BJ (cell line): ENCODE results near the gene SWT1. TPM values are rescaled to one million over a fixed set of nuclear protein-coding genes. Genes with fewer than 3 reads are reported as not detected.
"Not testable (repeated sequence)": the region's sequence is repeated elsewhere in the genome, so short reads cannot be mapped to it uniquely, and the experiment has no call there.

Experiments used
- CTCF ChIA-PET: fragments of 350-600 bp; formaldehyde crosslinking; extraction: SDS; loops from one replicate; lab custom pipeline; 2021; ENCODE audit warnings: antibody characterized with exemption, inconsistent platforms; lab: Yijun Ruan, JAX
- POLR2A ChIA-PET: fragments of 300-600 bp; sonication (Branson Sonifier 250); formaldehyde crosslinking; extraction: SDS; loops from one replicate; lab custom pipeline; 2021; ENCODE audit warnings: antibody characterized with exemption; lab: Charles Lee
- DNase-seq: peaks from one replicate; pipeline ENCODE4 v3.0.0-alpha.2; 2011; ENCODE audit warnings: low read depth
- H3K27me3 ChIP-seq: 2 replicates; pipeline ENCODE4 v1.6.0; 2011; ENCODE audit warnings: low read length; ENCODE audit not compliant: control insufficient read depth, insufficient read depth
- H3K36me3 ChIP-seq: 2 replicates; pipeline ENCODE4 v1.5.1; 2011; ENCODE audit warnings: low read length; ENCODE audit not compliant: control insufficient read depth, insufficient read depth
- H3K4me3 ChIP-seq: 2 replicates; pipeline ENCODE4 v1.5.1; 2011; ENCODE audit warnings: low read depth, mild to moderate bottlenecking, control low read depth, low read length
- CTCF ChIP-seq: IDR thresholded peaks from 2 replicates; pipeline ENCODE4 v1.5.1; 2011; ENCODE audit warnings: low read depth, mild to moderate bottlenecking, control low read depth, inconsistent platforms, low read length, moderate library complexity; ENCODE audit not compliant: insufficient read depth
- polyA plus RNA-seq: library from polyadenylated mRNA; depleted of rRNA; stranded (reverse); fragments of >200 nt; gene quantifications from 2 replicates; pipeline ENCODE4 v1.2.3, GENCODE V29; 2011

SWT1 gene
- polyA plus RNA-seq, 1 experiment = 0.78 TPM

GRCh38 chr1:185257116-185257949 lies 100.4 kb downstream of the SWT1 start:
- POLR2A ChIA-PET, H3K27me3 ChIP-seq, CTCF ChIA-PET, DNase-seq, H3K36me3 ChIP-seq, H3K4me3 ChIP-seq: not testable (repeated sequence)

- CTCF ChIA-PET = no interaction called here
- POLR2A ChIA-PET = no interaction called here
- no peaks in the 10 kb centered on the region for H3K27me3 ChIP-seq
- no peak overlapping the region for H3K4me3 ChIP-seq
- H3K36me3 ChIP-seq = no peaks in the 10 kb centered on the region
- no peak for DNase-seq
- no peak for TF ChIP-seq CTCF
Measured at GRCh38 chr1:185257950-185258208, 100.9 kb downstream of the SWT1 start.

GRCh38 chr1:185258676-185259075 lies 101.7 kb downstream of the SWT1 start:
- Histone ChIP-seq H3K36me3 (no peaks in the 10 kb centered on the region), H3K27me3 (no peaks in the 10 kb centered on the region), H3K4me3 (no peak overlapping the region)
- CTCF ChIA-PET = no interaction called here
- no peak for TF ChIP-seq CTCF
- POLR2A ChIA-PET = interaction anchor here (0.5 kb wide), 1 partner anchor 25 kb away, joined by 3 read pairs; no protein-coding TSS in a partner anchor
- DNase-seq = no peak

- Histone ChIP-seq H3K27me3 (no peaks in the 10 kb centered on the region), H3K36me3 (no peaks in the 10 kb centered on the region), H3K4me3 (no peak overlapping the region)
- no peak for DNase-seq
- CTCF ChIA-PET = no interaction called here
- no peak for TF ChIP-seq CTCF
- POLR2A ChIA-PET = no interaction called here
Measured at GRCh38 chr1:185260611-185261010, 103.6 kb downstream of the SWT1 start.

GRCh38 chr1:185262151-185262550 lies 105.2 kb downstream of the SWT1 start:
- CTCF ChIA-PET = interaction anchor here (0.6 to 1.1 kb wide), 2 partner anchors 13 to 189 kb away, joined by 3 to 5 read pairs; no protein-coding TSS in a partner anchor

More at GRCh38 chr1:185262151-185262550, 105.2 kb downstream of the SWT1 start:
- no peak overlapping the region for H3K4me3 ChIP-seq
- no peaks in the 10 kb centered on the region for H3K27me3 ChIP-seq
- POLR2A ChIA-PET = no interaction called here
- TF ChIP-seq CTCF = no peak
- no peak for DNase-seq
- no peaks in the 10 kb centered on the region for H3K36me3 ChIP-seq
